Neuronal stem cell (in vitro differentiated cells): ENCODE data around the gene NKIRAS1.

Source experiments
- DNase-seq: peaks from one replicate; pipeline ENCODE4 v3.0.0-alpha.2; 2013; ENCODE audit warnings: low spot score
- H2AFZ ChIP-seq: one replicate; pipeline ENCODE4 v1.6.1; 2013; ENCODE audit warnings: mild to moderate bottlenecking, low read length, inconsistent platforms
- H2AK5ac ChIP-seq: 2 replicates; pipeline ENCODE4 v1.6.1; 2013; ENCODE audit warnings: low read depth, mild to moderate bottlenecking, inconsistent platforms, low read length, moderate library complexity, mixed read lengths
- H2BK120ac ChIP-seq: 2 replicates; pipeline ENCODE4 v1.6.1; 2013; ENCODE audit warnings: low read depth, mild to moderate bottlenecking, inconsistent platforms, low read length, moderate library complexity, mixed read lengths
- H2BK12ac ChIP-seq: one replicate; pipeline ENCODE4 v1.6.1; 2013; ENCODE audit warnings: low read length, inconsistent platforms
- H2BK15ac ChIP-seq: 2 replicates; pipeline ENCODE4 v1.6.1; 2013; ENCODE audit warnings: mild to moderate bottlenecking, low read length, inconsistent platforms, mixed read lengths
- H2BK5ac ChIP-seq: one replicate; pipeline ENCODE4 v1.6.1; 2013; ENCODE audit warnings: inconsistent platforms, mild to moderate bottlenecking, low read length, moderate library complexity
- H3K14ac ChIP-seq: one replicate; pipeline ENCODE4 v1.6.1; 2013; ENCODE audit warnings: low read length, inconsistent platforms
- H3K18ac ChIP-seq: 2 replicates; pipeline ENCODE4 v1.6.1; 2013; ENCODE audit warnings: low read length, inconsistent platforms
- H3K23ac ChIP-seq: 2 replicates; pipeline ENCODE4 v1.6.1; 2013; ENCODE audit warnings: low read depth, mild to moderate bottlenecking, mixed read lengths, low read length, inconsistent platforms; ENCODE audit not compliant: poor library complexity
- H3K27ac ChIP-seq: replicated peaks from 3 replicates; pipeline ENCODE4 v1.5.1; 2013; ENCODE audit warnings: low read length, inconsistent platforms
- H3K27me3 ChIP-seq, 3 experiments: 2 replicates each; pipeline ENCODE4 v1.6.1; 2013; ENCODE audit warnings: low read length in 3 of 3, mild to moderate bottlenecking in 2 of 3, inconsistent platforms in 1 of 3, low read depth in 1 of 3, mixed read lengths in 1 of 3, moderate library complexity in 1 of 3; ENCODE audit not compliant: control insufficient read depth in 3 of 3, insufficient read depth in 3 of 3
- H3K36me3 ChIP-seq, 2 donors: replicated peaks in 1 of 2; 2 replicates each; pipeline ENCODE4 v1.6.1; 2013; ENCODE audit warnings: low read length in 2 of 2; ENCODE audit not compliant: control insufficient read depth in 2 of 2, insufficient read depth in 2 of 2
- H3K4ac ChIP-seq: 2 replicates; pipeline ENCODE4 v1.6.1; 2013; ENCODE audit warnings: inconsistent platforms, mild to moderate bottlenecking, low read length, moderate library complexity
- H3K4me1 ChIP-seq, 2 donors: 1 replicate in 1 of 2; 2 replicates in 1 of 2; pipeline ENCODE4 v1.6.1; 2013; ENCODE audit warnings: low read length in 2 of 2, low read depth in 1 of 2; ENCODE audit not compliant: control insufficient read depth in 2 of 2, insufficient read depth in 1 of 2
- H3K4me2 ChIP-seq: one replicate; pipeline ENCODE4 v1.6.1; 2013; ENCODE audit warnings: mild to moderate bottlenecking, low read length, inconsistent platforms; ENCODE audit not compliant: insufficient read depth, poor library complexity, severe bottlenecking
- H3K4me3 ChIP-seq, 2 donors: 2 replicates each; pipeline ENCODE4 v1.5.1; 2013; ENCODE audit warnings: low read length in 2 of 2, mild to moderate bottlenecking in 2 of 2, inconsistent platforms in 1 of 2, moderate library complexity in 1 of 2
- H3K79me1 ChIP-seq: one replicate; pipeline ENCODE4 v1.6.1; 2013; ENCODE audit warnings: low read depth, mild to moderate bottlenecking, inconsistent platforms, low read length, moderate library complexity
- H3K9ac ChIP-seq: one replicate; pipeline ENCODE4 v1.6.1; 2013; ENCODE audit warnings: mild to moderate bottlenecking, low read depth, low read length, inconsistent platforms; ENCODE audit not compliant: poor library complexity
- H3K9me3 ChIP-seq, 2 donors: replicated peaks in 1 of 2; 2 replicates each; pipeline versions ENCODE3 to v1.6.1; 2013; ENCODE audit warnings: low read length in 2 of 2, mild to moderate bottlenecking in 2 of 2, inconsistent platforms in 1 of 2, low read depth in 1 of 2, mixed read lengths in 1 of 2, moderate library complexity in 1 of 2; ENCODE audit not compliant: control insufficient read depth in 2 of 2, insufficient read depth in 1 of 2
- H4K8ac ChIP-seq: one replicate; pipeline ENCODE4 v1.6.1; 2013; ENCODE audit warnings: low read depth, mild to moderate bottlenecking, inconsistent platforms, low read length, moderate library complexity
- H4K91ac ChIP-seq: one replicate; pipeline ENCODE4 v1.6.1; 2013; ENCODE audit warnings: low read length, low read depth, mild to moderate bottlenecking, inconsistent platforms; ENCODE audit not compliant: poor library complexity
- WGBS, 2 donors: extraction: QIAGEN DNeasy Blood & Tissue Kit; methylation state at CpG; one replicate each; pipeline ENCODE4 v1.1.7; 2013; ENCODE audit warnings: missing lambda C conversion rate in 2 of 2, mixed read lengths in 1 of 2; ENCODE audit not compliant: insufficient read length in 2 of 2, insufficient replicate concordance in 1 of 2; ENCODE audit errors: extremely low coverage in 2 of 2; 5-methylcytosine and 5-hydroxymethylcytosine counted together

NKIRAS1 gene

DNA sequence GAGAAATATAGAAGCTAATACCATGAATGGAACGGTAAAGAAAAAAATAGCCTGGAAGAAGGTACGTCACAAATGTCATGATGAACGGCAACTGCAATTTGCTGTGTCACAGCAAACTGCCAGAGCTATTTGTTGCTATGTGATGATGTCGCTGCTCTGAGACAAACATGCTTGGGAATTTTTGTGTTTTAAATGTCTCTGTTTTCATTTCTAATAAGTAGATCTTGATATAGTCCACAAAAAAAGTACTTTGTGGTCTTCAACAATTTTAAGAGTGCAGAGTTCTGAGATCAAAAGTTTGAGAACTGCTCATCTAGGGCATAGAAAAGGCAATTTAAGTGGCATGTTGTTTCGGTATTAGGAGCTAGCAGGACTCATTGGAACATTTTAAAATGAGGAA is 24.0 kb upstream of the NKIRAS1 start:
- no peak overlapping the region for H4K8ac ChIP-seq
- peaks cover 0 to 4% of the 10 kb centered on the region in 2 donors for H3K9me3 ChIP-seq
- no peak overlapping the region for H3K18ac ChIP-seq
- H3K4me2 ChIP-seq, result no peak overlapping the region
- H3K14ac ChIP-seq, result no peak overlapping the region
- no peak overlapping the region for H3K4me3 ChIP-seq
- H2BK120ac ChIP-seq, result no peak overlapping the region
- no peak overlapping the region for H3K27ac ChIP-seq
- H2AK5ac ChIP-seq, result no peak overlapping the region
- no peaks in the 10 kb centered on the region for H3K36me3 ChIP-seq
- no peak overlapping the region for H2BK12ac ChIP-seq
- no peak overlapping the region for H3K23ac ChIP-seq
- no peak overlapping the region for H2AFZ ChIP-seq
- no peak for DNase-seq
- no CpG with 5 or more reads among the region's 5 CpGs for WGBS, 2 donors
- H3K9ac ChIP-seq, result no peak overlapping the region
- no peaks in the 10 kb centered on the region for H3K27me3 ChIP-seq
- H3K4ac ChIP-seq, result no peak overlapping the region
- H2BK5ac ChIP-seq, result no peak overlapping the region
- H3K4me1 ChIP-seq, result peaks cover 5% of the 10 kb centered on the region in 2 donors
- H3K79me1 ChIP-seq, result no peaks in the 10 kb centered on the region
- H2BK15ac ChIP-seq, result no peak overlapping the region
- H4K91ac ChIP-seq, result no peak overlapping the region

DNA sequence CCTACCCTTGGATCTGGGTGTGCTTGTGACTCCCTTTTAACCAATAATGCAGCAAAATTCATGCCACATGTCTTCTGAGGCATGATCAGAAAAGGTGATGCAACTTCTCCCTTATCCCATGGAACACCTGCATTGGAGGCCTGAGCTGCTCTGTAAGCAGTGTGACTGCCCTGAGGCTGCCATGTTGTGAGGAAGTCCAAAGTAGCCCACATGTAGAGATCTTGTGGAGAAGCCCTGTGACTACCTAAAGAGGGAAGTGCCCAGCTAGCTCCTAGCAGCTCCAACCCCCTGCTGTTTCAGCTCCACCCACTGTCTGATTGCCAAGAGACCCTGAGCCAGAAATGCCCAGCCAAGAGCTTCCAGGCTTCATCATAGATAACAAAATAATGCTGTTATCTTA is 21.9 kb upstream of the NKIRAS1 start:
- Histone ChIP-seq H2BK120ac (no peak overlapping the region), H3K18ac (no peak overlapping the region), H3K4me1 (peaks cover 2 to 5% of the 10 kb centered on the region in 2 donors), H3K4me3 (no peak overlapping the region), H2BK15ac (no peak overlapping the region), H3K9ac (no peak overlapping the region), H3K27ac (no peak overlapping the region), H2BK12ac (no peak overlapping the region), H3K27me3 (no peaks in the 10 kb centered on the region), H3K4me2 (no peak overlapping the region), H3K4ac (no peak overlapping the region), H4K8ac (no peak overlapping the region), H2AK5ac (no peak overlapping the region), H3K9me3 (peaks cover 0 to 4% of the 10 kb centered on the region in 2 donors), H3K79me1 (no peaks in the 10 kb centered on the region), H2BK5ac (no peak overlapping the region), H3K36me3 (no peaks in the 10 kb centered on the region), H3K23ac (no peak overlapping the region), H3K14ac (no peak overlapping the region), H2AFZ (no peak overlapping the region), H4K91ac (no peak overlapping the region)
- DNase-seq, result no peak

DNA sequence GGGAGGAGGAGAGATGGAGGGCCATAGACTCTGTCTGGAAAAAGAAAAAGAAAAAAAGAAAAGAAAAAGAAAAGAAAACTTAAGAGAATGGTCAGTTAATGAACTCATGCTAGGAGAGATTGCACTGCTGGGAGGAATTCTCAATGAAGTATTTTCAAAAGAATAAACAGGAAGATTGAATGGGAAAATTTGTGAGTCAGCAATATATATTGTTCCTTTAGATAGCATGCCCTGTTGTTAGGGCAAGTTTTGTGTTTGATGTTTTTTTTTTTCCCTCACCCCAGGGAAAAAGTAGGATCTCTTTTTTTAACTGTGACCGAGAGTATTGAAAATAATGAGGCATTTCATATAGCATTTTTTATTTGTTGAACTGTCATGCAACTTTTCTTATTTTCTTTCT is 20.5 kb upstream of the NKIRAS1 start:
- no CpG with 5 or more reads among the region's 1 CpG for WGBS, 2 donors

DNA sequence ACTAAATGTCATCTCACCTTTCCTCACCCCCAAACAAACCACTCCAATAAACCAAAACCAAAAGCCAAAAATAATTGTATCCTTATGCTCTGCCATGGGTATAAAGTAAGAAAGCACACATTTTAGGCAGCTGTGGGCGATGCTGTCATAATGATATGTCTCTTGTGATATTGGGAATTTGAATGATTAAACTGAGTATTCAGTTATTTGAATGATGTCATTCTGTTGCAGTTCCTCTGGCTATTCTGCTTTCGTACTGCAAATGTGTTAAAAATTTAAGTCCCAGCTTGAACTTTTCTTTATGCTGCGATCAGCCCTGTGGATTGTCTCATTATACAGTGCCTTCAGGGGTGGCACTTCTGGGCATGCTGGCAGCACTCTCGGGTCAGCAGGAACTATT is 17.5 kb upstream of the NKIRAS1 start:
- no CpG with 5 or more reads among the region's 4 CpGs for WGBS, 2 donors
- no peak overlapping the region for H3K23ac ChIP-seq
- H3K4me3 ChIP-seq, result no peak overlapping the region
- DNase-seq, result no peak
- H3K27ac ChIP-seq, result no peak overlapping the region
- H3K27me3 ChIP-seq, result no peaks in the 10 kb centered on the region
- H2BK12ac ChIP-seq, result no peak overlapping the region
- no peaks in the 10 kb centered on the region for H3K79me1 ChIP-seq
- H3K9ac ChIP-seq, result no peak overlapping the region
- no peak overlapping the region for H2BK5ac ChIP-seq
- H2AK5ac ChIP-seq, result no peak overlapping the region
- no peaks in the 10 kb centered on the region for H3K36me3 ChIP-seq
- no peak overlapping the region for H4K8ac ChIP-seq
- H3K4me1 ChIP-seq, result peaks cover 0 to 5% of the 10 kb centered on the region in 2 donors
- no peak overlapping the region for H3K18ac ChIP-seq
- H4K91ac ChIP-seq, result no peak overlapping the region
- H3K4me2 ChIP-seq, result no peak overlapping the region
- H2BK15ac ChIP-seq, result no peak overlapping the region
- no peak overlapping the region for H3K14ac ChIP-seq
- H2BK120ac ChIP-seq, result no peak overlapping the region
- peaks cover 0 to 4% of the 10 kb centered on the region in 2 donors for H3K9me3 ChIP-seq
- no peak overlapping the region for H2AFZ ChIP-seq
- no peak overlapping the region for H3K4ac ChIP-seq

More for the DNA sequence above, 20.5 kb upstream of the NKIRAS1 start:
- DNase-seq, result no peak
- no peak overlapping the region for H2AK5ac ChIP-seq
- H2AFZ ChIP-seq, result no peak overlapping the region
- H3K9me3 ChIP-seq, result peaks cover 0 to 4% of the 10 kb centered on the region in 2 donors
- H3K9ac ChIP-seq, result no peak overlapping the region
- no peaks in the 10 kb centered on the region for H3K79me1 ChIP-seq
- no peaks in the 10 kb centered on the region for H3K36me3 ChIP-seq
- H3K4me2 ChIP-seq, result no peak overlapping the region
- no peak overlapping the region for H2BK15ac ChIP-seq
- H4K8ac ChIP-seq, result no peak overlapping the region
- no peak overlapping the region for H2BK5ac ChIP-seq
- no peak overlapping the region for H3K4me3 ChIP-seq
- no peaks in the 10 kb centered on the region for H3K27me3 ChIP-seq
- no peak overlapping the region for H4K91ac ChIP-seq
- no peak overlapping the region for H3K23ac ChIP-seq
- no peak overlapping the region for H2BK120ac ChIP-seq
- no peak overlapping the region for H3K4ac ChIP-seq
- H2BK12ac ChIP-seq, result no peak overlapping the region
- H3K4me1 ChIP-seq, result peaks cover 0 to 5% of the 10 kb centered on the region in 2 donors
- H3K18ac ChIP-seq, result no peak overlapping the region
- no peak overlapping the region for H3K14ac ChIP-seq
- H3K27ac ChIP-seq, result no peak overlapping the region
